Astrocyte (in vitro differentiated cells and primary cell): ENCODE data around the gene LDLRAD4.

ENCODE experiments used
- CTCF ChIP-seq: IDR thresholded peaks from 2 replicates; pipeline ENCODE4 v1.5.1; 2011; ENCODE audit warnings: low read depth, mild to moderate bottlenecking, inconsistent platforms, low read length, moderate library complexity; ENCODE audit not compliant: insufficient read depth
- EZH2 ChIP-seq: IDR thresholded peaks from 2 replicates; pipeline ENCODE4 v1.6.1; 2012; ENCODE audit warnings: mild to moderate bottlenecking, low read length, inconsistent platforms; ENCODE audit not compliant: insufficient read depth

GRCh38 chr18:13359210-13359609 lies 140.7 kb downstream of the LDLRAD4 start:
- TF ChIP-seq CTCF (no peak), EZH2 (no peak)
